Astrocyte (in vitro differentiated cells and primary cell): ENCODE measurements around the gene MUS81.

Source experiments
- CTCF ChIP-seq: IDR thresholded peaks from 2 replicates; pipeline ENCODE4 v1.5.1; 2011; ENCODE audit warnings: low read depth, mild to moderate bottlenecking, inconsistent platforms, low read length, moderate library complexity; ENCODE audit not compliant: insufficient read depth
- EZH2 ChIP-seq: IDR thresholded peaks from 2 replicates; pipeline ENCODE4 v1.6.1; 2012; ENCODE audit warnings: mild to moderate bottlenecking, low read length, inconsistent platforms; ENCODE audit not compliant: insufficient read depth

GRCh38 chr11:65851811-65852507, 8.3 kb upstream of the MUS81 start:
- no peak for TF ChIP-seq CTCF
- no peak for TF ChIP-seq EZH2
